ENCODE data around the gene USP48.

DNA sequence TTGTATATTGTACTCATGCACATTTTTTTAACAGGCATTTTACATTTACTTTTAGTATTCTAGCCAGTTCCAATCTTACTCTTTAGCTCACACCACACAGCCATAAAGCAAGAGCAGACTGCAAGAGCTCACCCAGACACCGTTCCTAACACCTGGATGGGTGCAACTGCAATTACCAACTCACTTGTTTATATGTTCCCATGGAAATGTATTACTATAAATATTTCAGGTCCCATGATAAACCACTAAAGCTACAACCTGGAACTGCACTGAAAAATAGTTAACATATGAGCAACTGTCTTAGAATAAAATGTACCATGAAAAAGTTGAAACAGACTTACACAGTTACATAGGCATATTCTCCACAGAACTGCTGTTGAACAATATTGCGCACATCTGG is 30.8 kb downstream of the USP48 start:
- TF ChIP-seq ZNF274 (IDR thresholded peaks at IDR 0.05; ENCODE audit: low read depth, low read length) (no peak), YY1 (IDR thresholded peaks at IDR 0.05; ENCODE audit: insufficient read depth, insufficient read length) (no peak)
